Body of pancreas (tissue), 4 donors: ENCODE results near the gene KIF23.

Source experiments
- CTCF ChIP-seq, 7 experiments: fragments of 450-650 bp in 4 of 7; fragments of 200-600 bp in 3 of 7; sonication (generic) in 3 of 7; IDR thresholded peaks; one replicate each; pipeline ENCODE4 v1.5.1; 2016 to 2019; ENCODE audit warnings: antibody characterized with exemption in 7 of 7
- POLR2A ChIP-seq, 3 donors: fragments of 450-650 bp; IDR thresholded peaks; one replicate each; pipeline ENCODE4 v1.6.1; 2016; ENCODE audit warnings: antibody characterized with exemption in 3 of 3, mild to moderate bottlenecking in 2 of 3

- TF ChIP-seq CTCF (IDR thresholded peaks at IDR 0.05) (no peak), POLR2A (IDR thresholded peaks at IDR 0.05) (no peak)
These were observed 72.4 kb downstream of the KIF23 start for GRCh38 chr15:69486481-69487110.
